H1 (cell line): Measurements from ENCODE around the gene SUMF1. TPM values are rescaled to one million over a fixed set of nuclear protein-coding genes. Genes with fewer than 3 reads are reported as not detected.

ENCODE experiments used
- CTCF ChIA-PET: fragments of 300-600 bp; sonication (Branson Sonifier 250); formaldehyde crosslinking; loops from one replicate; lab custom pipeline; 2021; ENCODE audit not compliant: partially characterized antibody; lab: Charles Lee
- POLR2A ChIA-PET: fragments of 300-600 bp; sonication (Branson Sonifier 250); formaldehyde crosslinking; loops from one replicate; lab custom pipeline; 2021; ENCODE audit warnings: inconsistent platforms; ENCODE audit not compliant: partially characterized antibody; lab: Charles Lee
- DNase-seq, 2 experiments: peaks; one replicate each; pipeline versions ENCODE4 v3.0.0 to v3.0.0-alpha.2; 2010 to 2022; ENCODE audit warnings: low spot score in 2 of 2, low read depth in 1 of 2, mixed read lengths in 1 of 2
- FAIRE-seq: peaks from 2 replicates; lab custom pipeline; 2011; peaks lifted over from hg19 to GRCh38; lab: Jason Lieb, UNC
- H2AFZ ChIP-seq: 2 replicates; pipeline ENCODE4 v1.8.1; 2012; ENCODE audit warnings: low read length, inconsistent platforms
- H2AK5ac ChIP-seq: 2 replicates; pipeline ENCODE4 v1.6.1; 2013; ENCODE audit warnings: low read depth, low read length
- H2BK120ac ChIP-seq: replicated peaks from 2 replicates; pipeline ENCODE3; 2013; ENCODE audit warnings: low read depth, low read length, inconsistent platforms
- H2BK12ac ChIP-seq: 2 replicates; pipeline ENCODE4 v1.6.1; 2013; ENCODE audit warnings: low read depth, low read length
- H2BK15ac ChIP-seq: 2 replicates; pipeline ENCODE4 v1.6.1; 2013; ENCODE audit warnings: low read length
- H2BK20ac ChIP-seq: 2 replicates; pipeline ENCODE4 v1.6.1; 2013; ENCODE audit warnings: low read length
- H2BK5ac ChIP-seq: 2 replicates; pipeline ENCODE4 v1.6.1; 2013; ENCODE audit warnings: low read depth, low read length
- H3K14ac ChIP-seq: 2 replicates; pipeline ENCODE4 v1.6.1; 2013; ENCODE audit warnings: inconsistent platforms; ENCODE audit not compliant: insufficient read length
- H3K18ac ChIP-seq: 2 replicates; pipeline ENCODE4 v1.6.1; 2013; ENCODE audit warnings: low read length; ENCODE audit errors: extremely low read depth
- H3K23ac ChIP-seq: 2 replicates; pipeline ENCODE4 v1.6.1; 2013; ENCODE audit warnings: inconsistent platforms; ENCODE audit not compliant: insufficient read length
- H3K23me2 ChIP-seq: 2 replicates; pipeline ENCODE4 v1.6.1; 2013; ENCODE audit warnings: low read depth, low read length
- H3K27ac ChIP-seq: 2 replicates; pipeline ENCODE4 v1.6.1; 2011; ENCODE audit warnings: low read depth, low read length, inconsistent platforms
- H3K27me3 ChIP-seq, 4 experiments: replicated peaks in 1 of 4; 1 replicate in 1 of 4; 2 replicates in 3 of 4; pipeline versions ENCODE4 v1.6.1 to v1.8.1; 2011 to 2013; ENCODE audit warnings: low read length in 3 of 4, mild to moderate bottlenecking in 3 of 4, inconsistent platforms in 2 of 4, mixed read lengths in 2 of 4, moderate library complexity in 1 of 4; ENCODE audit not compliant: control insufficient read depth in 3 of 4, insufficient read depth in 3 of 4; ENCODE audit errors: extremely low read depth in 1 of 4
- H3K36me3 ChIP-seq, 4 experiments: 2 replicates each; pipeline versions ENCODE4 v1.6.1 to v1.8.1; 2011 to 2013; ENCODE audit warnings: mild to moderate bottlenecking in 4 of 4, low read length in 3 of 4, moderate library complexity in 2 of 4, control low read depth in 1 of 4, inconsistent platforms in 1 of 4; ENCODE audit not compliant: insufficient read depth in 4 of 4, control insufficient read depth in 2 of 4
- H3K4ac ChIP-seq: replicated peaks from 2 replicates; pipeline ENCODE3; 2013; ENCODE audit warnings: low read length, low read depth, mixed read lengths, inconsistent platforms; ENCODE audit not compliant: insufficient read length
- H3K4me1 ChIP-seq, 4 experiments: replicated peaks in 1 of 4; 1 replicate in 1 of 4; 2 replicates in 3 of 4; pipeline versions ENCODE4 v1.6.1 to v1.8.1; 2011 to 2013; ENCODE audit warnings: low read length in 3 of 4, inconsistent platforms in 2 of 4, mixed read lengths in 1 of 4; ENCODE audit not compliant: insufficient read depth in 4 of 4, control insufficient read depth in 3 of 4
- H3K4me2 ChIP-seq, 2 experiments: 2 replicates each; pipeline versions ENCODE4 v1.6.1 to v1.8.1; 2011 to 2013; ENCODE audit warnings: low read depth in 2 of 2, low read length in 2 of 2, control low read depth in 1 of 2, inconsistent platforms in 1 of 2, mild to moderate bottlenecking in 1 of 2; ENCODE audit not compliant: insufficient read depth in 1 of 2
- H3K4me3 ChIP-seq, 4 experiments: fragments of 200-600, 300-600 bp in 1 of 4; sonication (generic), shearing (Covaris generic), sonication (Bioruptor Twin) in 1 of 4; 2 replicates each; pipeline versions ENCODE4 v1.5.1 to v1.8.1; 2011 to 2016; ENCODE audit warnings: low read length in 4 of 4, low read depth in 3 of 4, control low read depth in 2 of 4, inconsistent platforms in 2 of 4, mild to moderate bottlenecking in 2 of 4, mixed read lengths in 1 of 4, moderate library complexity in 1 of 4; ENCODE audit not compliant: insufficient read depth in 2 of 4; ENCODE audit errors: extremely low read depth in 1 of 4
- H3K56ac ChIP-seq: replicated peaks from 2 replicates; pipeline ENCODE3; 2013; ENCODE audit warnings: low read depth, mild to moderate bottlenecking, mixed read lengths, low read length, inconsistent platforms; ENCODE audit not compliant: insufficient read length
- H3K79me1 ChIP-seq: 2 replicates; pipeline ENCODE4 v1.6.1; 2013; ENCODE audit warnings: low read depth, low read length, control low read depth
- H3K79me2 ChIP-seq, 2 experiments: 2 replicates each; pipeline versions ENCODE4 v1.6.1 to v1.8.1; 2012 to 2013; ENCODE audit warnings: low read length in 2 of 2, mild to moderate bottlenecking in 2 of 2, inconsistent platforms in 1 of 2; ENCODE audit not compliant: insufficient read depth in 2 of 2, control insufficient read depth in 1 of 2
- H3K9ac ChIP-seq, 4 experiments: replicated peaks in 1 of 4; 1 replicate in 1 of 4; 2 replicates in 3 of 4; pipeline versions ENCODE4 v1.6.1 to v1.8.1; 2011 to 2013; ENCODE audit warnings: low read depth in 3 of 4, low read length in 3 of 4, control low read depth in 2 of 4, mild to moderate bottlenecking in 2 of 4, moderate library complexity in 2 of 4, inconsistent platforms in 1 of 4; ENCODE audit errors: extremely low read depth in 1 of 4
- H3K9me3 ChIP-seq, 2 experiments: 2 replicates each; pipeline versions ENCODE4 v1.6.1 to v1.8.1; 2012 to 2013; ENCODE audit warnings: mild to moderate bottlenecking in 2 of 2, moderate library complexity in 2 of 2, control low read depth in 1 of 2, inconsistent platforms in 1 of 2, low read depth in 1 of 2, low read length in 1 of 2, mixed read lengths in 1 of 2; ENCODE audit not compliant: insufficient read depth in 2 of 2
- H4K20me1 ChIP-seq, 2 experiments: replicated peaks in 1 of 2; 2 replicates each; pipeline versions ENCODE3 to v1.8.1; 2011 to 2013; ENCODE audit warnings: inconsistent platforms in 2 of 2, low read length in 2 of 2, mild to moderate bottlenecking in 1 of 2; ENCODE audit not compliant: insufficient read depth in 2 of 2, control insufficient read depth in 1 of 2
- H4K5ac ChIP-seq: 2 replicates; pipeline ENCODE4 v1.6.1; 2013; ENCODE audit warnings: low read length, low read depth, mixed read lengths, inconsistent platforms; ENCODE audit not compliant: insufficient read length
- H4K8ac ChIP-seq: 2 replicates; pipeline ENCODE4 v1.8.0; 2013; ENCODE audit warnings: mild to moderate bottlenecking, moderate library complexity, low read length, inconsistent platforms; ENCODE audit not compliant: insufficient read depth; ENCODE audit errors: extremely low read depth
- H4K91ac ChIP-seq: replicated peaks from 2 replicates; pipeline ENCODE3; 2013; ENCODE audit warnings: low read length, mixed read lengths, inconsistent platforms; ENCODE audit not compliant: insufficient read length
- ATF3 ChIP-seq: IDR thresholded peaks from 2 replicates; pipeline ENCODE4 v1.6.1; 2011; ENCODE audit warnings: low read depth, mild to moderate bottlenecking, low read length; ENCODE audit not compliant: insufficient read depth
- BACH1 ChIP-seq: IDR thresholded peaks from 2 replicates; pipeline ENCODE4 v1.6.1; 2012; ENCODE audit warnings: low read length, improper control_type of control experiment
- BCL11A ChIP-seq, 2 experiments: IDR thresholded peaks; one replicate each; pipeline ENCODE4 v1.6.1; 2011; ENCODE audit warnings: low read depth in 2 of 2, low read length in 2 of 2, mild to moderate bottlenecking in 2 of 2
- CTCF ChIP-seq, 3 experiments: IDR thresholded peaks; 1 replicate in 2 of 3; 2 replicates in 1 of 3; pipeline versions ENCODE4 v1.5.1 to v1.6.1; 2011; ENCODE audit warnings: low read length in 3 of 3, mild to moderate bottlenecking in 3 of 3, inconsistent platforms in 2 of 3, low read depth in 1 of 3, moderate library complexity in 1 of 3; ENCODE audit not compliant: insufficient read depth in 1 of 3; ENCODE audit errors: control extremely low read depth in 1 of 3
- EGR1 ChIP-seq: IDR thresholded peaks from 2 replicates; pipeline ENCODE4 v1.6.1; 2011; ENCODE audit warnings: low read depth, low read length, borderline replicate concordance
- EP300 ChIP-seq, 2 experiments: IDR thresholded peaks; 1 replicate in 1 of 2; 2 replicates in 1 of 2; pipeline ENCODE4 v1.6.1; 2011 to 2012; ENCODE audit warnings: low read depth in 2 of 2, low read length in 2 of 2, mild to moderate bottlenecking in 2 of 2, borderline replicate concordance in 1 of 2, inconsistent platforms in 1 of 2, moderate library complexity in 1 of 2
- JUND ChIP-seq: IDR thresholded peaks from 2 replicates; pipeline ENCODE4 v1.6.1; 2011; ENCODE audit warnings: mild to moderate bottlenecking, improper control_type of control experiment, low read length
- POLR2AphosphoS5 ChIP-seq: IDR thresholded peaks from 2 replicates; pipeline ENCODE4 v1.6.1; 2011; ENCODE audit warnings: low read depth, low read length
- SIX5 ChIP-seq: IDR thresholded peaks from 2 replicates; pipeline ENCODE4 v1.6.1; 2011; ENCODE audit warnings: mild to moderate bottlenecking, low read depth, low read length
- WGBS, 2 experiments: shearing (Covaris generic) in 1 of 2; methylation state at CpG; one replicate each; pipeline versions ENCODE4 v1.1.6 to v1.1.7; 2013 to 2015; ENCODE audit warnings: low lambda C conversion rate in 2 of 2, mixed read lengths in 2 of 2, inconsistent platforms in 1 of 2, low coverage in 1 of 2, missing lambda C conversion rate in 1 of 2; ENCODE audit not compliant: insufficient replicate concordance in 2 of 2, insufficient coverage in 1 of 2, insufficient read length in 1 of 2; ENCODE audit errors: extremely low coverage in 1 of 2, missing lambda C conversion rate in 1 of 2; 5-methylcytosine and 5-hydroxymethylcytosine counted together
- polyA plus RNA-seq, 7 experiments: library from polyadenylated mRNA; depleted of rRNA in 3 of 7; stranded (reverse) in 5 of 7; unstranded in 2 of 7; fragments of >200 nt in 5 of 7; fragments of 200-250 nt in 2 of 7; gene quantifications; 1 replicate in 5 of 7; 2 replicates in 1 of 7; 4 replicates in 1 of 7; pipeline versions ENCODE4 v1.2.1 to v1.2.3, GENCODE V29; 2011 to 2013; ENCODE audit warnings: missing spikeins in 2 of 7, mixed read lengths in 2 of 7
- total RNA-seq: library from RNA; stranded (reverse); fragmentation: NEBNext Ultra II Directional; extraction: Animal tissue kit (Norgen Biotek cat#: 25700); gene quantifications from 2 replicates; pipeline ENCODE4 v1.2.1, GENCODE V29; 2021

Gene SUMF1
- total and polyA plus RNA-seq, 2 of the 8 experiments (the other 6 are each of a cell fraction or from before 2014, with no cell fraction given), result 12.5 to 15.0 TPM

- peaks cover 0 to 7% (median 6%) of the 10 kb centered on the region in 4 experiments; a peak in 4 of 7 replicates for H3K4me1 ChIP-seq
- no peaks in the 10 kb centered on the region for H3K9me3 ChIP-seq
- no peak overlapping the region for H3K27ac ChIP-seq
- H2BK5ac ChIP-seq, result no peak overlapping the region
- H4K8ac ChIP-seq, result no peak overlapping the region
- H3K9ac ChIP-seq, result no peak overlapping the region
- H3K23me2 ChIP-seq, result no peaks in the 10 kb centered on the region; the same call in 1 of the 2 replicates
- no peak overlapping the region for H3K56ac ChIP-seq
- CTCF ChIA-PET, result interaction anchor here (0.8 to 2.3 kb wide), 9 partner anchors 9 to 208 kb away, joined by 3 to 12 read pairs (median 4); no protein-coding TSS in a partner anchor
- no peak overlapping the region for H2BK20ac ChIP-seq
- no peak for DNase-seq
- no peaks in the 10 kb centered on the region for H3K27me3 ChIP-seq
- no peak overlapping the region for H3K23ac ChIP-seq
- peaks cover 0 to 3% (median 0%) of the 10 kb centered on the region in 4 experiments; a peak in 1 of 8 replicates for H3K36me3 ChIP-seq
- H2BK15ac ChIP-seq, result no peak overlapping the region
- no peak overlapping the region for H2AFZ ChIP-seq
- 88% methylated on average over 3 of the region's 3 CpGs; no CpG with 5 or more reads in 1 of the 2 experiments for WGBS, 2 experiments
- peak overlapping the region in 1 of 4 experiments; percentile 18; a peak in 1 of 8 replicates for H3K4me3 ChIP-seq
- POLR2A ChIA-PET, result interaction anchor here (0.9 to 3.1 kb wide), 3 partner anchors 14 to 46 kb away, joined by 3 to 11 read pairs (median 11); partner anchors contain the start of genes ITPR1 and SUMF1
- H2BK120ac ChIP-seq, result no peak overlapping the region
- no peak overlapping the region for H3K4ac ChIP-seq
- no peak overlapping the region for H3K14ac ChIP-seq
- no peak overlapping the region for H3K18ac ChIP-seq
- no peaks in the 10 kb centered on the region for H3K79me1 ChIP-seq
- no peaks in the 10 kb centered on the region; a peak in 1 of 4 replicates for H3K79me2 ChIP-seq
- H2AK5ac ChIP-seq, result no peak overlapping the region
- H4K20me1 ChIP-seq, result peaks cover 0 to 2% of the 10 kb centered on the region in 2 experiments
- no peak overlapping the region for H4K91ac ChIP-seq
- no peak for FAIRE-seq
- H3K4me2 ChIP-seq, result peak overlapping the region in 1 of 2 experiments; percentile 44; a peak in 2 of 4 replicates
- H2BK12ac ChIP-seq, result no peak overlapping the region
- H4K5ac ChIP-seq, result no peak overlapping the region
- TF ChIP-seq JUND (no peak), BACH1 (no peak), CTCF (IDR thresholded peaks at IDR 0.05; ENCODE audit: control extremely low read depth in 1 of 3, insufficient read depth in 1 of 3, low read depth in 1 of 3, low read length in 3 of 3) (no peak), SIX5 (no peak), POLR2AphosphoS5 (no peak), ATF3 (no peak), EP300 (IDR thresholded peaks at IDR 0.05; ENCODE audit: borderline replicate concordance in 1 of 2, low read depth in 2 of 2, low read length in 2 of 2) (no peak), BCL11A (IDR thresholded peaks at IDR 0.05; ENCODE audit: low read depth in 2 of 2, low read length in 2 of 2) (no peak), EGR1 (no peak)
Measured at GRCh38 chr3:4447295-4447999, 19.6 kb downstream of the SUMF1 start.
